B cell (primary cell): ENCODE data around the gene CDHR2. TPM values are rescaled to one million over a fixed set of nuclear protein-coding genes. Genes with fewer than 3 reads are reported as not detected.

ENCODE experiments used
- ATAC-seq: fragments of 200-7000 bp; cut with Tn5 transposase; one replicate; pipeline ENCODE4 v1.10.0; 2021; ENCODE audit warnings: low read depth, mild to moderate bottlenecking, moderate number of reproducible peaks, moderate library complexity
- CTCF ChIA-PET: fragments of 350-600 bp; sonication (Branson Sonifier 250); formaldehyde crosslinking; loops from one replicate; lab custom pipeline; 2021; ENCODE audit warnings: antibody characterized with exemption, inconsistent platforms; lab: Charles Lee
- POLR2A ChIA-PET: fragments of 350-600 bp; sonication (Branson Sonifier 250); formaldehyde crosslinking; loops from one replicate; lab custom pipeline; 2021; ENCODE audit warnings: antibody characterized with exemption; lab: Charles Lee
- DNase-seq: peaks from one replicate; pipeline ENCODE4 v3.0.0; 2013
- H2AFZ ChIP-seq: 2 replicates; pipeline ENCODE4 v1.6.1; 2012; ENCODE audit warnings: mild to moderate bottlenecking, low read depth, low read length; ENCODE audit not compliant: insufficient read depth, poor library complexity, severe bottlenecking
- H3K27ac ChIP-seq, 2 donors: 1 replicate in 1 of 2; 2 replicates in 1 of 2; pipeline ENCODE4 v1.5.1; 2012 to 2013; ENCODE audit warnings: low read length in 2 of 2, mild to moderate bottlenecking in 2 of 2, moderate library complexity in 1 of 2
- H3K27me3 ChIP-seq, 4 experiments: fragments of 200-600 bp in 1 of 4; sonication (generic) in 1 of 4; replicated peaks in 1 of 4; 1 replicate in 2 of 4; 2 replicates in 2 of 4; pipeline versions ENCODE4 v1.6.1 to v1.7.0; 2013 to 2016; ENCODE audit warnings: low read length in 3 of 4, mild to moderate bottlenecking in 2 of 4, mixed read lengths in 1 of 4, moderate library complexity in 1 of 4; ENCODE audit not compliant: insufficient read depth in 4 of 4, control insufficient read depth in 3 of 4; ENCODE audit errors: control extremely low read depth in 1 of 4
- H3K36me3 ChIP-seq, 2 experiments: replicated peaks in 1 of 2; 1 replicate in 1 of 2; 2 replicates in 1 of 2; pipeline versions ENCODE4 v1.6.1 to v1.7.1; 2013; ENCODE audit warnings: low read length in 1 of 2; ENCODE audit not compliant: insufficient read depth in 2 of 2, control insufficient read depth in 1 of 2; ENCODE audit errors: control extremely low read depth in 1 of 2, extremely low read depth in 1 of 2
- H3K4me1 ChIP-seq, 2 donors: fragments of 200-600 bp in 1 of 2; sonication (generic) in 1 of 2; 1 replicate in 1 of 2; 2 replicates in 1 of 2; pipeline versions ENCODE4 v1.5.1 to v1.6.1; 2013 to 2017; ENCODE audit warnings: low read length in 2 of 2; ENCODE audit not compliant: control insufficient read depth in 2 of 2, insufficient read depth in 2 of 2
- H3K4me2 ChIP-seq: replicated peaks from 2 replicates; pipeline ENCODE3; 2012; ENCODE audit warnings: mild to moderate bottlenecking, low read depth, low read length; ENCODE audit not compliant: poor library complexity, severe bottlenecking
- H3K4me3 ChIP-seq, 5 experiments: fragments of 200-600 bp in 1 of 5; sonication (generic) in 1 of 5; 1 replicate in 3 of 5; 2 replicates in 2 of 5; pipeline versions ENCODE4 v1.5.1 to v1.7.0; 2011 to 2016; ENCODE audit warnings: low read length in 4 of 5, mild to moderate bottlenecking in 4 of 5, low read depth in 2 of 5, control low read depth in 1 of 5, moderate library complexity in 1 of 5; ENCODE audit not compliant: insufficient read depth in 1 of 5; ENCODE audit errors: control extremely low read depth in 1 of 5, extremely low read depth in 1 of 5
- H3K79me2 ChIP-seq: fragments of 200-600 bp; sonication (generic); one replicate; pipeline ENCODE4 v1.6.0; 2016; ENCODE audit warnings: low read length; ENCODE audit not compliant: control insufficient read depth, insufficient read depth
- H3K9ac ChIP-seq: fragments of 200-600 bp; sonication (generic); 2 replicates; pipeline ENCODE4 v1.6.1; 2017; ENCODE audit warnings: mild to moderate bottlenecking, low read length, moderate library complexity
- H3K9me3 ChIP-seq, 3 donors: one replicate each; pipeline versions ENCODE4 v1.6.1 to v1.7.1; 2013; ENCODE audit warnings: low read length in 2 of 3; ENCODE audit not compliant: control insufficient read depth in 2 of 3, insufficient read depth in 1 of 3; ENCODE audit errors: control extremely low read depth in 1 of 3
- H4K20me1 ChIP-seq: 2 replicates; pipeline ENCODE4 v1.6.0; 2012; ENCODE audit warnings: mild to moderate bottlenecking, low read length; ENCODE audit not compliant: insufficient read depth, control insufficient read depth, poor library complexity, severe bottlenecking
- H3K27ac Mint-ChIP-seq: one replicate; pipeline ENCODE4 v1.8.0; 2021; ENCODE audit warnings: mixed read lengths
- H3K27me3 Mint-ChIP-seq: one replicate; pipeline ENCODE4 v1.8.0; 2021; ENCODE audit warnings: mixed read lengths
- H3K4me1 Mint-ChIP-seq: one replicate; pipeline ENCODE4 v1.8.0; 2021; ENCODE audit warnings: mixed read lengths
- H3K4me3 Mint-ChIP-seq: one replicate; pipeline ENCODE4 v1.8.0; 2021; ENCODE audit warnings: mixed read lengths
- H3K9me3 Mint-ChIP-seq: one replicate; pipeline ENCODE4 v1.8.0; 2022; ENCODE audit warnings: mixed read lengths; ENCODE audit not compliant: insufficient read depth
- CTCF ChIP-seq: fragments of 200-600 bp; IDR thresholded peaks from one replicate; pipeline ENCODE4 v1.8.0; 2022; ENCODE audit warnings: antibody characterized with exemption, mild to moderate bottlenecking
- EZH2 ChIP-seq: IDR thresholded peaks from 2 replicates; pipeline ENCODE4 v1.6.1; 2012; ENCODE audit warnings: borderline replicate concordance, low read depth, mild to moderate bottlenecking, moderate library complexity, low read length; ENCODE audit not compliant: insufficient read depth, poor library complexity, severe bottlenecking
- WGBS: methylation state at CpG from one replicate; pipeline ENCODE4 v1.1.5; 2013; ENCODE audit warnings: missing lambda C conversion rate; ENCODE audit not compliant: insufficient coverage; 5-methylcytosine and 5-hydroxymethylcytosine counted together
- intact Hi-C: fragments of 100-400 bp; cut with micrococcal nuclease; formaldehyde crosslinking; loops from one replicate; pipeline ENCODE4 v1.10.0; 2022
- polyA plus RNA-seq: library from polyadenylated mRNA; depleted of rRNA; stranded (reverse); fragments of >200 nt; gene quantifications from 2 replicates; pipeline ENCODE4 v1.2.3, GENCODE V29; 2012
- total RNA-seq, 2 donors: library from RNA; stranded (reverse); fragments of 120-200 nt in 1 of 2; gene quantifications; 1 replicate in 1 of 2; 2 replicates in 1 of 2; pipeline versions ENCODE4 v1.2.3 to v1.2.4, GENCODE V29; 2013 to 2022

CDHR2 gene
- total and polyA plus RNA-seq, 2 donors (not counting 1 experiment from before 2014, with no cell fraction given) = 0.25 to 1.7 TPM

- CTCF ChIA-PET = interaction anchor here (1.0 to 4.1 kb wide), 3 partner anchors 10 to 489 kb away, joined by 3 to 28 read pairs (median 4); partner anchors contain the start of gene ZNF346
- H3K4me2 ChIP-seq = peak overlapping the region; percentile 92
- H3K27ac ChIP-seq = peak overlapping the region; percentile 93 to 99
- peak overlapping the region; percentile 98 for H3K9ac ChIP-seq
- Mint-ChIP-seq H3K27ac (peak overlapping the region; percentile 100), H3K27me3 (no peaks in the 10 kb centered on the region), H3K9me3 (no peaks in the 10 kb centered on the region), H3K4me3 (peak overlapping the region; percentile 99), H3K4me1 (peaks cover 62% of the 10 kb centered on the region)
- H3K79me2 ChIP-seq = peaks cover 59% of the 10 kb centered on the region
- H3K9me3 ChIP-seq = no peaks in the 10 kb centered on the region
- 13% methylated on average over 8 of the region's 8 CpGs for WGBS
- intact Hi-C loops = no loop called here
- DNase-seq (peak; percentile 49), ATAC-seq (no peak)
- H2AFZ ChIP-seq = no peak overlapping the region
- H3K27me3 ChIP-seq = no peaks in the 10 kb centered on the region
- peak overlapping the region; percentile 61 to 100 (median 94) for H3K4me3 ChIP-seq
- peaks cover 0 to 58% of the 10 kb centered on the region in 2 experiments for H3K36me3 ChIP-seq
- peaks cover 84% of the 10 kb centered on the region for H4K20me1 ChIP-seq
- POLR2A ChIA-PET = interaction anchor here (1.3 kb wide), 1 partner anchor 10 kb away, joined by 8 read pairs; no protein-coding TSS in a partner anchor
- H3K4me1 ChIP-seq = peaks cover 66 to 73% of the 10 kb centered on the region in 2 donors
- no peak for TF ChIP-seq CTCF
- TF ChIP-seq EZH2 = no peak
Observed at GRCh38 chr5:176533390-176533789, 15.8 kb upstream of the CDHR2 start.

GRCh38 chr5:176533894-176534611 lies 15.1 kb upstream of the CDHR2 start:
- peaks cover 60% of the 10 kb centered on the region for H3K4me1 Mint-ChIP-seq

More at GRCh38 chr5:176533894-176534611, 15.1 kb upstream of the CDHR2 start:
- peak overlapping the region; percentile 92 for H3K4me2 ChIP-seq
- H3K4me1 ChIP-seq = peaks cover 67 to 68% of the 10 kb centered on the region in 2 donors
- H4K20me1 ChIP-seq = peaks cover 77% of the 10 kb centered on the region
- intact Hi-C loops = loop anchor here (2.0 kb wide), 1 partner anchor 19 kb away; no protein-coding TSS in a partner anchor
- Mint-ChIP-seq H3K4me3 (peak overlapping the region; percentile 99), H3K27me3 (no peaks in the 10 kb centered on the region), H3K9me3 (no peaks in the 10 kb centered on the region), H3K27ac (peak overlapping the region; percentile 100)
- H3K9me3 ChIP-seq = no peaks in the 10 kb centered on the region
- H2AFZ ChIP-seq = no peak overlapping the region
- DNase-seq (peak; percentile 62), ATAC-seq (no peak)
- ChIA-PET CTCF (interaction anchor here (1.0 to 5.3 kb wide), 5 partner anchors 9 to 488 kb away, joined by 3 to 33 read pairs (median 4); partner anchors contain the start of genes CLTB and ZNF346), POLR2A (interaction anchor here (1.3 to 4.1 kb wide), 2 partner anchors 9 to 86 kb away, joined by 8 to 30 read pairs; partner anchors contain the start of gene FAF2)
- H3K27me3 ChIP-seq = no peaks in the 10 kb centered on the region
- H3K9ac ChIP-seq = peak overlapping the region; percentile 98
- TF ChIP-seq EZH2 (no peak), CTCF (no peak)
- H3K79me2 ChIP-seq = peaks cover 59% of the 10 kb centered on the region
- peak overlapping the region; percentile 61 to 100 (median 94) for H3K4me3 ChIP-seq
- peaks cover 0 to 51% of the 10 kb centered on the region in 2 experiments for H3K36me3 ChIP-seq
- WGBS = 3% methylated on average over 10 of the region's 10 CpGs
- H3K27ac ChIP-seq = peak overlapping the region; percentile 93 to 99
